Fibroblast of lung (primary cell): ENCODE data around the gene CARS2.
"Not testable (repeated sequence)": the region's sequence is repeated elsewhere in the genome, so short reads cannot be mapped to it uniquely, and the experiment has no call there.

Source experiments
- EZH2 ChIP-seq: IDR thresholded peaks from 2 replicates; pipeline ENCODE4 v1.5.1; 2012; ENCODE audit warnings: low read length, control low read depth, mild to moderate bottlenecking; ENCODE audit errors: missing control alignments
- TF ChIP-seq, protein P1 (sequence below), 2 donors: IDR thresholded peaks in 1 of 2; conservative IDR thresholded peaks in 1 of 2; 1 replicate in 1 of 2; 2 replicates in 1 of 2; pipeline ENCODE4 v1.5.1; 2011 to 2012; ENCODE audit warnings: low read length in 2 of 2, control low read depth in 1 of 2, inconsistent platforms in 1 of 2, low read depth in 1 of 2, mild to moderate bottlenecking in 1 of 2

DNA sequence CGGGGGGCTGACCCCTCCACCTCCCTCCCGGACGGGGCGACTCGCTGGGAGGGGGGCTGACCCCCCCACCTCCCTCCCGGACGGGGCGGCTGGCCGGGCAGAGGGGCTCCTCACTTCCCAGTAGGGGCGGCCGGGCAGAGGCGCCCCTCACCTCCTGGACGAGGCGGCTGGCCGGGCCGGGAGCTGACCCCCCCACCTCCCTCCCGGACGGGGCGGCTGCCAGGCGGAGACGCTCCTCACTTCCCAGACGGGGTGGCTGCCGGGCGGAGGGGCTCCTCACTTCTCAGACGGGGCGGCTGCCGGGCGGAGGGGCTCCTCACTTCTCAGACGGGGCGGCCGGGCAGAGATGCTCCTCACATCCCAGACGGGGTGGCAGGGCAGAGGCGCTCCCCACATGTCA is 99.6 kb downstream of the CARS2 start:
- TF ChIP-seq, protein P1, sequence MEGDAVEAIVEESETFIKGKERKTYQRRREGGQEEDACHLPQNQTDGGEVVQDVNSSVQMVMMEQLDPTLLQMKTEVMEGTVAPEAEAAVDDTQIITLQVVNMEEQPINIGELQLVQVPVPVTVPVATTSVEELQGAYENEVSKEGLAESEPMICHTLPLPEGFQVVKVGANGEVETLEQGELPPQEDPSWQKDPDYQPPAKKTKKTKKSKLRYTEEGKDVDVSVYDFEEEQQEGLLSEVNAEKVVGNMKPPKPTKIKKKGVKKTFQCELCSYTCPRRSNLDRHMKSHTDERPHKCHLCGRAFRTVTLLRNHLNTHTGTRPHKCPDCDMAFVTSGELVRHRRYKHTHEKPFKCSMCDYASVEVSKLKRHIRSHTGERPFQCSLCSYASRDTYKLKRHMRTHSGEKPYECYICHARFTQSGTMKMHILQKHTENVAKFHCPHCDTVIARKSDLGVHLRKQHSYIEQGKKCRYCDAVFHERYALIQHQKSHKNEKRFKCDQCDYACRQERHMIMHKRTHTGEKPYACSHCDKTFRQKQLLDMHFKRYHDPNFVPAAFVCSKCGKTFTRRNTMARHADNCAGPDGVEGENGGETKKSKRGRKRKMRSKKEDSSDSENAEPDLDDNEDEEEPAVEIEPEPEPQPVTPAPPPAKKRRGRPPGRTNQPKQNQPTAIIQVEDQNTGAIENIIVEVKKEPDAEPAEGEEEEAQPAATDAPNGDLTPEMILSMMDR (conservative IDR thresholded peaks at IDR 0.05 in 1 of 2, IDR thresholded peaks at IDR 0.05 in 1 of 2; ENCODE audit: low read depth in 1 of 2, low read length in 2 of 2) = not testable (repeated sequence)
- not testable (repeated sequence) for TF ChIP-seq EZH2
